HepG2 (cell line): ENCODE results near the gene BYSL. TPM values are rescaled to one million over a fixed set of nuclear protein-coding genes. Genes with fewer than 3 reads are reported as not detected.
A peak's percentile ranks its signal among the peaks of the same experiment; 100 is the strongest.

Experiments
- FOXK1 ChIP-seq: sonication (generic); formaldehyde crosslinking; IDR thresholded peaks from 2 replicates; pipeline ENCODE4 v1.4.0; 2020; ENCODE audit warnings: low read depth, missing genetic modification reagents, borderline replicate concordance
- PHF8 ChIP-seq: sonication (generic); formaldehyde crosslinking; IDR thresholded peaks from 2 replicates; pipeline ENCODE4 v1.5.0; 2020; ENCODE audit warnings: missing genetic modification reagents
- SOX6 ChIP-seq, 2 experiments: fragments of 450-650 bp in 1 of 2; sonication (generic) in 1 of 2; formaldehyde crosslinking in 1 of 2; IDR thresholded peaks; 2 replicates each; pipeline versions ENCODE4 v1.4.0 to v1.6.1; 2017 to 2020; ENCODE audit warnings: antibody characterized with exemption in 1 of 2, mild to moderate bottlenecking in 1 of 2, missing genetic modification reagents in 1 of 2
- ZNF292 ChIP-seq: sonication (generic); formaldehyde crosslinking; IDR thresholded peaks from 2 replicates; pipeline ENCODE4 v1.8.1; 2022; ENCODE audit warnings: mild to moderate bottlenecking, low read depth, missing genetic modification reagents, borderline replicate concordance
- ZNF317 ChIP-seq: sonication (generic); formaldehyde crosslinking; IDR thresholded peaks from 2 replicates; pipeline ENCODE4 v1.5.0; 2020; ENCODE audit warnings: mild to moderate bottlenecking, missing genetic modification reagents
- ZNF367 ChIP-seq: sonication (generic); formaldehyde crosslinking; IDR thresholded peaks from 2 replicates; pipeline ENCODE4 v1.4.0; 2020; ENCODE audit warnings: missing genetic modification reagents, borderline replicate concordance
- polyA plus RNA-seq, 8 experiments: library from polyadenylated mRNA; depleted of rRNA in 3 of 8; stranded (reverse) in 7 of 8; unstranded in 1 of 8; fragments of >200 nt; fragmentation: Illumina TruSeq in 4 of 8; extraction: Trizol in 4 of 8; gene quantifications; 2 replicates each; pipeline versions ENCODE4 v1.2.1 to v1.2.3, GENCODE V29; 2011 to 2016; ENCODE audit warnings: low read depth in 4 of 8, missing spikeins in 1 of 8, mixed read lengths in 1 of 8; ENCODE audit not compliant: insufficient read depth in 1 of 8
- total RNA-seq, 5 experiments: library from RNA; depleted of rRNA; stranded (reverse); fragments of >200 nt; fragmentation: Illumina TruSeq; extraction: Trizol; gene quantifications; 2 replicates each; pipeline ENCODE4 v1.2.3, GENCODE V29; 2016; ENCODE audit warnings: low read depth in 1 of 5
- TF ChIP-seq, protein P1 (sequence below): sonication (generic); formaldehyde crosslinking; IDR thresholded peaks from 2 replicates; pipeline ENCODE4 v1.5.0; 2020; ENCODE audit warnings: mild to moderate bottlenecking, missing genetic modification reagents
- TF ChIP-seq, protein P2 (sequence below), 2 experiments: fragments of 450-650 bp in 1 of 2; sonication (generic) in 1 of 2; formaldehyde crosslinking in 1 of 2; IDR thresholded peaks; 2 replicates each; pipeline versions ENCODE4 v1.6.1 to v1.8.0; 2016 to 2022; ENCODE audit warnings: antibody characterized with exemption in 1 of 2, mild to moderate bottlenecking in 1 of 2, missing genetic modification reagents in 1 of 2
- TF ChIP-seq, protein P3 (sequence below): sonication (generic); formaldehyde crosslinking; IDR thresholded peaks from 2 replicates; pipeline ENCODE4 v1.5.1; 2020; ENCODE audit warnings: mild to moderate bottlenecking, missing genetic modification reagents, moderate library complexity
- TF ChIP-seq, protein P4 (sequence below): sonication (generic); formaldehyde crosslinking; IDR thresholded peaks from 2 replicates; pipeline ENCODE4 v1.4.0; 2020; ENCODE audit warnings: missing genetic modification reagents

BYSL gene
- total and polyA plus RNA-seq, 2 of the 13 experiments (the other 11 are each of a cell fraction or from before 2014, with no cell fraction given): 27.9 to 28.6 TPM

DNA sequence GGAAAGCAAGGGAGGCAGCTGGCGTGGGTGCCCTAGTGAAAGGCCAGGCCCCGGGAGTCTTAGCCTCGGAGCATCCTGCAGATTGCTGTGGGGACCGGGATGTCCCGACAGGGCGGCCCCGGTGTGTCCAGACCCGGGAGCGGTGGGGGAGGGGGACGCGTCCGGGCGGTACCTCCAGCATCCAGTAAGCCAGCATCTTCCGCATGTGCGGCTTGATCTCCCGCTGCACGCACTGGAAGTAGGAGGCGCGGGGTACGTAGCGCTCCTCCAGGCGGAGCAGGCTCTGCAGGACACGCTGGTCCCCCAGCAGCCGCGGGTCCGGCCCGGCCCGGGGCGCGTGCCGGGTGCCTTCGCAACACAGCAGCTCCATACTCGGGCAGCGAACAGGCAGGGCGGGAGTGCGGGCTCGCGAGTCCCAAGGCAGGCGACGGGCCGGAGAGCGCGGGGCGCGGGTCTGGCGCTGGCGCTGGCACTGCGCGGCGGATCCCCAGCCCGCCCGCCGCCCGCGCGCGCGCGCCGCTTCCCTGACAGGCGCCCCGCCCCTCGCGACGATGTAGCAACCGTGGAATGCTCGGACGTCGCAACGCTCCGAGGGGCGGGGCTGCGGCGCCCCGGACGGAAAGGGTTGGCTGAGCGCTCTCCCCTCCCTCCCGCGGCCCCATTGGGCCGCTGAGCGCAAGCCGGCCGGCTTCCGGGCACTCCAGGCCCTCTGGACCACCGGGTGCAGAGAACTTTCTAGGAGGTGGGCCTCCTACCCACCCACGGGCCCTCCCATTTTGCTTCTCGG lies 20.2 kb downstream of the BYSL start, which contains the start of gene CCND3 (continued):
- TF ChIP-seq, protein P1, sequence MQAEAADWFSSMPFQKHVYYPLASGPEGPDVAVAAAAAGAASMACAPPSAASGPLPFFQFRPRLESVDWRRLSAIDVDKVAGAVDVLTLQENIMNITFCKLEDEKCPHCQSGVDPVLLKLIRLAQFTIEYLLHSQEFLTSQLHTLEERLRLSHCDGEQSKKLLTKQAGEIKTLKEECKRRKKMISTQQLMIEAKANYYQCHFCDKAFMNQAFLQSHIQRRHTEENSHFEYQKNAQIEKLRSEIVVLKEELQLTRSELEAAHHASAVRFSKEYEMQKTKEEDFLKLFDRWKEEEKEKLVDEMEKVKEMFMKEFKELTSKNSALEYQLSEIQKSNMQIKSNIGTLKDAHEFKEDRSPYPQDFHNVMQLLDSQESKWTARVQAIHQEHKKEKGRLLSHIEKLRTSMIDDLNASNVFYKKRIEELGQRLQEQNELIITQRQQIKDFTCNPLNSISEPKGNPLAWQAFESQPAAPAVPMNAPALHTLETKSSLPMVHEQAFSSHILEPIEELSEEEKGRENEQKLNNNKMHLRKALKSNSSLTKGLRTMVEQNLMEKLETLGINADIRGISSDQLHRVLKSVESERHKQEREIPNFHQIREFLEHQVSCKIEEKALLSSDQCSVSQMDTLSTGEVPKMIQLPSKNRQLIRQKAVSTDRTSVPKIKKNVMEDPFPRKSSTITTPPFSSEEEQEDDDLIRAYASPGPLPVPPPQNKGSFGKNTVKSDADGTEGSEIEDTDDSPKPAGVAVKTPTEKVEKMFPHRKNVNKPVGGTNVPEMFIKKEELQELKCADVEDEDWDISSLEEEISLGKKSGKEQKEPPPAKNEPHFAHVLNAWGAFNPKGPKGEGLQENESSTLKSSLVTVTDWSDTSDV (CRISPR knock-in tag): no peak
- TF ChIP-seq, protein P2, sequence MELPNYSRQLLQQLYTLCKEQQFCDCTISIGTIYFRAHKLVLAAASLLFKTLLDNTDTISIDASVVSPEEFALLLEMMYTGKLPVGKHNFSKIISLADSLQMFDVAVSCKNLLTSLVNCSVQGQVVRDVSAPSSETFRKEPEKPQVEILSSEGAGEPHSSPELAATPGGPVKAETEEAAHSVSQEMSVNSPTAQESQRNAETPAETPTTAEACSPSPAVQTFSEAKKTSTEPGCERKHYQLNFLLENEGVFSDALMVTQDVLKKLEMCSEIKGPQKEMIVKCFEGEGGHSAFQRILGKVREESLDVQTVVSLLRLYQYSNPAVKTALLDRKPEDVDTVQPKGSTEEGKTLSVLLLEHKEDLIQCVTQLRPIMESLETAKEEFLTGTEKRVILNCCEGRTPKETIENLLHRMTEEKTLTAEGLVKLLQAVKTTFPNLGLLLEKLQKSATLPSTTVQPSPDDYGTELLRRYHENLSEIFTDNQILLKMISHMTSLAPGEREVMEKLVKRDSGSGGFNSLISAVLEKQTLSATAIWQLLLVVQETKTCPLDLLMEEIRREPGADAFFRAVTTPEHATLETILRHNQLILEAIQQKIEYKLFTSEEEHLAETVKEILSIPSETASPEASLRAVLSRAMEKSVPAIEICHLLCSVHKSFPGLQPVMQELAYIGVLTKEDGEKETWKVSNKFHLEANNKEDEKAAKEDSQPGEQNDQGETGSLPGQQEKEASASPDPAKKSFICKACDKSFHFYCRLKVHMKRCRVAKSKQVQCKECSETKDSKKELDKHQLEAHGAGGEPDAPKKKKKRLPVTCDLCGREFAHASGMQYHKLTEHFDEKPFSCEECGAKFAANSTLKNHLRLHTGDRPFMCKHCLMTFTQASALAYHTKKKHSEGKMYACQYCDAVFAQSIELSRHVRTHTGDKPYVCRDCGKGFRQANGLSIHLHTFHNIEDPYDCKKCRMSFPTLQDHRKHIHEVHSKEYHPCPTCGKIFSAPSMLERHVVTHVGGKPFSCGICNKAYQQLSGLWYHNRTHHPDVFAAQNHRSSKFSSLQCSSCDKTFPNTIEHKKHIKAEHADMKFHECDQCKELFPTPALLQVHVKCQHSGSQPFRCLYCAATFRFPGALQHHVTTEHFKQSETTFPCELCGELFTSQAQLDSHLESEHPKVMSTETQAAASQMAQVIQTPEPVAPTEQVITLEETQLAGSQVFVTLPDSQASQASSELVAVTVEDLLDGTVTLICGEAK (IDR thresholded peaks at IDR 0.05): no peak
- TF ChIP-seq, protein P2 (CRISPR knock-in tag; IDR thresholded peaks at IDR 0.05): peak; percentile 68; the same call in 1 of the 2 replicates
- TF ChIP-seq ZNF367 (CRISPR knock-in tag) (no peak; the same call in 1 of the 2 replicates), SOX6 (IDR thresholded peaks at IDR 0.05) (no peak), SOX6 (CRISPR knock-in tag; IDR thresholded peaks at IDR 0.05) (no peak; the same call in 1 of the 2 replicates), ZNF317 (CRISPR knock-in tag) (peak; percentile 78; the same call in 1 of the 2 replicates), PHF8 (CRISPR knock-in tag) (peak; percentile 61), FOXK1 (CRISPR knock-in tag) (no peak), ZNF292 (CRISPR knock-in tag) (no peak)
- TF ChIP-seq, protein P3, sequence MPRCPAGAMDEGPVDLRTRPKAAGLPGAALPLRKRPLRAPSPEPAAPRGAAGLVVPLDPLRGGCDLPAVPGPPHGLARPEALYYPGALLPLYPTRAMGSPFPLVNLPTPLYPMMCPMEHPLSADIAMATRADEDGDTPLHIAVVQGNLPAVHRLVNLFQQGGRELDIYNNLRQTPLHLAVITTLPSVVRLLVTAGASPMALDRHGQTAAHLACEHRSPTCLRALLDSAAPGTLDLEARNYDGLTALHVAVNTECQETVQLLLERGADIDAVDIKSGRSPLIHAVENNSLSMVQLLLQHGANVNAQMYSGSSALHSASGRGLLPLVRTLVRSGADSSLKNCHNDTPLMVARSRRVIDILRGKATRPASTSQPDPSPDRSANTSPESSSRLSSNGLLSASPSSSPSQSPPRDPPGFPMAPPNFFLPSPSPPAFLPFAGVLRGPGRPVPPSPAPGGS (CRISPR knock-in tag): no peak; the same call in 1 of the 2 replicates
- TF ChIP-seq, protein P4, sequence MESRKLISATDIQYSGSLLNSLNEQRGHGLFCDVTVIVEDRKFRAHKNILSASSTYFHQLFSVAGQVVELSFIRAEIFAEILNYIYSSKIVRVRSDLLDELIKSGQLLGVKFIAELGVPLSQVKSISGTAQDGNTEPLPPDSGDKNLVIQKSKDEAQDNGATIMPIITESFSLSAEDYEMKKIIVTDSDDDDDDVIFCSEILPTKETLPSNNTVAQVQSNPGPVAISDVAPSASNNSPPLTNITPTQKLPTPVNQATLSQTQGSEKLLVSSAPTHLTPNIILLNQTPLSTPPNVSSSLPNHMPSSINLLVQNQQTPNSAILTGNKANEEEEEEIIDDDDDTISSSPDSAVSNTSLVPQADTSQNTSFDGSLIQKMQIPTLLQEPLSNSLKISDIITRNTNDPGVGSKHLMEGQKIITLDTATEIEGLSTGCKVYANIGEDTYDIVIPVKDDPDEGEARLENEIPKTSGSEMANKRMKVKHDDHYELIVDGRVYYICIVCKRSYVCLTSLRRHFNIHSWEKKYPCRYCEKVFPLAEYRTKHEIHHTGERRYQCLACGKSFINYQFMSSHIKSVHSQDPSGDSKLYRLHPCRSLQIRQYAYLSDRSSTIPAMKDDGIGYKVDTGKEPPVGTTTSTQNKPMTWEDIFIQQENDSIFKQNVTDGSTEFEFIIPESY (CRISPR knock-in tag): no peak
